A549 treated with Hydrocortisone at 1 μM for 4 hours (cell line): ENCODE results near the gene CCL27. TPM values are rescaled to one million over a fixed set of nuclear protein-coding genes. Genes with fewer than 3 reads are reported as not detected.

Experiments used
- total RNA-seq: library from RNA; stranded (reverse); fragments of 200-300 nt; extraction: Qiagen RNA extraction; gene quantifications from 5 replicates; pipeline ENCODE4 v1.2.3, GENCODE V29; 2022

The CCL27 gene
- 0.28 to 0.30 TPM in 2 of 5 replicates, not detected in the others for total RNA-seq

DNA sequence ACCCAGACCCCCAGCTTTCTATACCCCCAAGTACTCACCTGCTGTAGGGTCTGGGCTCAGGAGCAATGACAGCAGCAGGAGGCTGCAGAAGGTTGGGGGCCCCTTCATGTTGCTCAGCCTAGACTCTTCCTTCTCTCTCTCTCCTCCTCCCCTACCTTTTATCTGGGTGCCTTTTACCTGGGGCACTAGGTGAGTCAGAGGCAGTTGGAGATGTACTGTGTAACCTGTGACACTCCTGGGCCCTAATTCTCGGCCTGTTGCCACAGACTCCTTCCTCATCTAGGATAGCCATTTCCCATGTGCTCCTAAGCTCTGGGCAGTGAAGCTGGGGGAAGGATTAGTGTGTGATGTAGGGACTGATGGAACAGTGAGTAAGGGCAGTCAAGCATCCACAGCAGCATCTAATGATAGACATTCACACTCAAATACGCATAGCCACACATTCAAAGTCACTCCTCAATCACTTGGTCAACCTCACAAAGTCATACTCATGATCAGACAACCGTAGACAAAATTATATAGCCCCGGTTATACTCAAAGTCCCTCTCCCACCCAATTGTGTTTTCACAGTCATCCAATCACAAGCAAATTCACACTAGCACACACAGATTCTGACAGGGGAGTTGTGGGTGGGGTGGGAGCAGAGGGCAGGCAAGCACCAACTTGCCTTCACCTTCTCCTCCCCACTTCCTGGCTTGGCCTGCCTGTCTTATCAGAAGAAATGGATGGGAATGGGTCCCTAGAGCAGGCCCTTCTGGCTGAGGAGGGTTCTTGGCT is at the start of gene CCL27:
Gene CCL27 (minus strand): TSS at position 132 of the 777 bp plus-strand sequence. CDS start 24 bp downstream, at position 108.

GRCh38 chr9:34710023-34710422 is 47.6 kb upstream of the CCL27 start, which contains the start of gene CCL21:
TSS of gene CCL21 (minus strand) at chr9:34710136. CDS start at chr9:34710066, 70 bp downstream.

DNA sequence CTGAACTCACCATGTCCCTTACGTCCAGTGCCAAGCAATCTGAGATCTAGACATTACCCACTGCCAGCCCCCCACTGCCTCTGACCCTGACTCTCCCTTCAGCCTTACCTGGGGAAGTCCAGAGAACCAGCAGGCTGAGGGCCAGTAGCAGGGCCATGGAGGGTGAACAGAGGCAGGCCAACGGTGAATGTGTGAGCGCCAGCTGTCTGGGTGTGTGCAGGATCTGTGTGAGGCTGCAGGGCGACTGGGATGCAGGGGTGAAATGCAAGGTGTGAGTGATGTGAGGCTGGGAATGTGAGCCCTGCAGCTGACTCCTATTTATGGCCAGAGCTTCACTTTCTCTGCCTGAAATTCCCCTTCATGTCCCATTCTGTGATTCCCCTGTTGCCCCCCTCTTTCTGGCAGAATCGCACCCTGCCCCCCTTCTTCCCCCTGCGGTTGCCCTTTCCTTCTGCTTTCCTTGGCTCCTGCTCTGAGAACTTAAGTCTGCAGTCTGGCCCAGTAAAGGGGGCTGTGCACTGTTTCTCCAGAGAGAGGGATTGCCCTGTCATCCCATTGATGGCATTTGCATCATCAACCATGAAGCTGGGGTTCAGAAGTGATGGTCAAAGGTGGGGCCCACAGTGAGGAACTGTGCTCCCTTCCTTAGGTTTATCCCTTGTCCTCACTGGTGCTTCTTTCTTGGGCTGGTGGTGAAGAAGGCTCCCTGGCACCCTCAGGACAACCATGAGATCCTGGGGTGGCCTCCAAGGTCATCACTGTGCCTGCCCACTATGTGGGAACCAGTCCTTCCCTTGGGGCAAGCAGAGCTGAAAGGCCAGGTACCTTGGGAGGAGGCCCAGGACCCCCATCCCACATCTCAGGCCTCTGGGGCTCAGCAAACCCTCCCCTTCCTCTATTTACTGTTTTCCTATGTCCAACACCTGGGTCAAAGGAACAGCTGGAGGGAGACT is 28.8 kb upstream of the CCL27 start, which contains the start of gene CCL19:
Gene CCL19 (minus strand): TSS at position 294 of the 953 bp plus-strand sequence. CDS start 137 bp downstream, at position 157.

DNA sequence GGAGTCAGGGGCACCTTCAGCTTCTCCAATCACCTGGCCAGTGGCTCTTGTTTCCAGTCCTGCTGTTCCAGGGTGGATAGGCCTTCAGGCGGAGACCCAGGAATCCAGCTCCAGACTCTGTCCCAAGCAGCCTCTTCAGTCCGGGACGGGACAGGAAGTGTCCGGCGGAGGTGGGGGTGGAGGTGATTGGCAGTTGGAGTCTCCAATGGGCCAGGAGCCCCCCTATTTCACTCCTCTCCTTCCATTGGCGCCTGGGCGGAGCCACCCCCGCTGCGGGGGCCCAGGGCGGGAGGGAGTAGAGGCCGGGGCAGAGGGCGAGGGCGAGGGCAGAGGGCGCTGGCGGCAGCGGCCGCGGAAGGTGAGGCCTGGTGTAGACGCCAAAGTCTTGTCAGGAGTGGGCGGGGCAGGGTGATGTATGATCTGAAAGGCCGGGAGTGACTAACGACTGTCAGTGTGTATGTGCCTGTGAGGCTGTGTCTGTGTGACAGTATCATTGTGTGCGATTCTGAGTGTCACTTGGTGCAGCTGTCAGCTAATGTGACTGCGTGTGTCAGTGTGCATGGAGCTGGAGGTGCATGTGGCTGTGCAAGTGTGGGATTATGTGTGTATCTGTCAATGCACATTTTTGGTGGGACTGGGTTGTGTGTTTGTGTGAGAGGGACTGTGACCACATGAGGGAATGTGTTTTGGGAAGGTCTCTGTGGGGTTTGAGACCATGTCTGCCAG is 10.4 kb downstream of the CCL27 start, which contains the start of gene IL11RA:
Gene IL11RA (plus strand): TSS at position 310 of the 726 bp plus-strand sequence. CDS start 3,033 bp downstream, outside the sequence.

DNA sequence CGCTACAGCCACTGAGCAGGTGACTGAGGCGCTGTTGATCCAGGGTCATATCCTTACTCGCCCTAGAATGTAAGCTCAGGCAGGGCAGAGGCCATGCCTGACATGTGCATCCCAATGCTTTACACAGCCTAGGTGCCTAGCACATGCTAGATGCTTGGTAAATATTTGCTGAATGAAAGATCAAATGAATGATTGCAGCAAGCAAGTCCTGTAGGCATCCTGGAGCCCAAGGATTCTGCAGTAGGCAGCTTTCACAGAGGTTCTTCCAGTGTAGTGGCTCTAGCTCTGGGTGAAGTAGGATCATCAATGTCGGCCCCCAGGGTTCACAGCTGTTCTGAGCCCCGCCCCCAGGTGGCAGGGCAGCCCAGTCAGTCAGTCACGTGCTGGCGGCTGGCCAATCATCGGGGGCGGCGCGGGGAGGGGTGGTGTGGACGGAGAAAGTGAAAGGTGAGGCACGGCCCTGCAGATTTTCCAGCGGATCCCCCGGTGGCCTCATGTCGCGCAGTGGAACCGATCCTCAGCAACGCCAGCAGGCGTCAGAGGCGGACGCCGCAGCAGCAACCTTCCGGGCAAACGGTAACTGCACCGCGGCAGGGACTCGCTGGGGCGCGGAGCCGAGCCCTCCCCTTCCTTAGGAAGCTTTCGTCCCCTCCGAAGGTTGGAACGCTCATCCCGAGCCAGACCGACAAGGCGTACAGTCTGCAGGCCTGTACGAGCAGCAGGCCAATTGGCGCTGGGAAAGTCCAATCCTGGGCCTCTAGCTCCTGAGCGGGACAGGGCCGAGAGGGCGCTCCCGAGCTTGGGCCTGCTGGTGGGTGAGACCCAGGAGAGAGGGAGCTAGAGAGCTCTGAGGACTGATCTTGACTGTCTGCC is 16.0 kb downstream of the CCL27 start, which contains the start of gene GALT:
Gene GALT (plus strand): TSS at position 465 of the 873 bp plus-strand sequence. CDS start 30 bp downstream, at position 495.

DNA sequence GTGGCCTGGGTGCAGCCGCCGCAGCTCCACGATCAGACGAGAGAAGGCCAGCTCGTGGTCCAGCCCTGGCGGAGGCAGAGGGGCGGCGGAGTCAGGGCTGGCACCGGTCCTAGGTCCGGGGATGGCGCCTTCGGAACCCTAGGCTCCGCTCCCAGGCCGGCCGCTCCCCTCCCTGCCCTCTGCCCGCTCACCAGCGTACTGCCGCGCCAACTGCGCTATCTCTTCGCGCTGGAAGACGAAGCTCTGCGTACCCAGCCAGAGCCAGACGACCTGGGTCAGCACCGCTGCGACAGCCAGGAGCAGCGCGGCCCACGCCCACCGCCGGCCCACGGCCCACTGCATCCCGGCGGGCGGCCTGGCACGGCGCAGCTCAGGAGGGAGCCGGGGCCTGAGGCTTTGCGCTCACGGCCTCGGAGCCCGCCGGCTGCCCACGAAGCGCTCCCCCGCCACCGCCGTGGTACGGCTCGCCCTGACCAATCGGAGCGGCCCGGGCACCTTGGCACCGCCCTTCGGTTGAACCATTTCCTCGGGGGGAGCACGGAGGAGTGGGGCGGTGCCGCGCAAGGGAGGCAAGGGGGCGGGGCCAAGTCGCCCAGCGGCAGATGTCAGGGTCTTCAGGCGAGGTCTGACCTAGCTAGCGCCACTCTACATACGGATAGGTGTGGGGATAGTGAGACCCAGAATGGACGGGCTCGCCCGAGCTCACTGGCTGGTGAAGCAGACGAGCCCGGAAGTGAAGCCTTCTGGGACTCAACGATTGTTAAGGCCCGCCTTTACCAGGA is 24.9 kb downstream of the CCL27 start, which contains the start of gene SIGMAR1:
Gene SIGMAR1 (minus strand): TSS at position 432 of the 782 bp plus-strand sequence. CDS start 90 bp downstream, at position 342.

DNA sequence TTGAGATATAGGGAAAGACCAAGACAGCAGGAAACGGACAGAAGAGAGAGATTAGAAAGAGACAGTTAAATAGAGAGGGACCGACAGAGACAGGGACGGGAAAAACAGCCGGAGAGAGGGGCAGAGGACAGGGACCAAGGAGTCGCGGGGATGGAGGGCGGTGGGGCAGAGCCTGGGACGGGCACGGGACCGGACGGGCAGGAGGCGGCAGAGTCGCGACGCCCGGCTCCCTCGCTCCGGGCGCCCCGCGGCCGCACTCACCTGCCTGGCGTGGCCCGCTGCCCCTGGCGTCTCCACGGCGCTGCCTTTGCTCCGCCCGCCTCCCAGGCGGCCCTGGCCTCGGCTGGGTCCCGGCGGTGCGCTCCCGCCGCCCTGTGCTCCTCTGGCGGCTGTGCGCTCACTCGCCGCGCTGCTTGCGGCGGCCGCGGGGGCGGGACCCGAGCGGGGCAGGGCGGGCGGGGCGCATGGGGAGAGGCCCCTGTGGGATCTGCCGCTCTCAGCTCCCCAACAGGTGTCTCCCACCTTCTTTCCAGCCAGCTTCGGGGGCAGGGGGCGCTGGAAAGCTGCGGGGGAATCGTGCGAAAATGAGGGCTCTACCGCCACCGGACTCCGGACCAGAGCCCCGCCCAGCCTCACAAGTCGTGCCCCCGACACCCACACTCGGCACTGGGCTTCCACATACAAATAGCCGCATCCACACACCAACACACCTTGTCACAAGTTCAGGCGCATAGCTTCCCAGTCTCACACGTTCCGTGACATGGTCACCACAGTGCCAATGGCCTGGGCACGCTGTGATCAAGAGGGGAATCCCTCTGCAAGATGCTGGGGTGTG is 33.6 kb downstream of the CCL27 start, which contains the start of gene ARID3C:
Gene ARID3C (minus strand): TSS at position 411 of the 835 bp plus-strand sequence. CDS start 1,052 bp downstream, outside the sequence.

GRCh38 chr9:34620061-34620994 is 42.1 kb downstream of the CCL27 start, which contains the start of gene DCTN3:
TSS of gene DCTN3 (minus strand) at chr9:34620495. CDS start at chr9:34620464, 31 bp downstream.

Other genes starting within 250 kb of the CCL27 start
- gene FAM219A, start 204.1 kb downstream of the CCL27 start, total RNA-seq: 14.6 to 17.4 TPM (median 16.9 TPM) in 5 replicates
- 0.13 to 0.61 TPM (median 0.22 TPM) in 4 of 5 replicates, not detected in the other for gene DNAI1, start 203.9 kb downstream of the CCL27 start, total RNA-seq
- 0.88 to 2.5 TPM (median 1.9 TPM) in 5 replicates for gene ENHO, start 139.7 kb downstream of the CCL27 start, total RNA-seq
- 0.07 to 0.17 TPM (median 0.14 TPM) in 5 replicates for gene CNTFR, start 72.9 kb downstream of the CCL27 start, total RNA-seq
- gene RPP25L, start 50.6 kb downstream of the CCL27 start, total RNA-seq: 37.9 to 48.2 TPM (median 46.7 TPM) in 5 replicates
- 90.1 to 118 TPM (median 112 TPM) in 5 replicates for gene DCTN3, start 42.2 kb downstream of the CCL27 start, total RNA-seq
- 0.21 to 0.25 TPM (median 0.22 TPM) in 5 replicates for gene ARID3C, start 33.6 kb downstream of the CCL27 start, total RNA-seq
- 156 to 188 TPM (median 185 TPM) in 5 replicates for gene SIGMAR1, start 24.9 kb downstream of the CCL27 start, total RNA-seq
- gene GALT, start 16.0 kb downstream of the CCL27 start, total RNA-seq: 15.0 to 18.9 TPM (median 17.2 TPM) in 5 replicates
- gene IL11RA, start 10.5 kb downstream of the CCL27 start, total RNA-seq: 5.0 to 6.4 TPM (median 5.4 TPM) in 5 replicates
- not detected in 5 replicates for gene CCL19, start 28.6 kb upstream of the CCL27 start, total RNA-seq
- not detected in 5 replicates for gene CCL21, start 47.5 kb upstream of the CCL27 start, total RNA-seq